Colonic mucosa (tissue), 4 donors: ENCODE results near the gene KIF21A. TPM values are rescaled to one million over a fixed set of nuclear protein-coding genes. Genes with fewer than 3 reads are reported as not detected.

ENCODE experiments used
- DNase-seq: peaks from one replicate; pipeline ENCODE4 v3.0.0-alpha.2; 2020
- H3K27ac ChIP-seq: fragments of 200-600 bp; one replicate; pipeline ENCODE4 v1.8.0; 2021
- H3K27me3 ChIP-seq: fragments of 200-600 bp; one replicate; pipeline ENCODE4 v1.8.0; 2021
- H3K36me3 ChIP-seq: fragments of 200-600 bp; one replicate; pipeline ENCODE4 v1.8.0; 2021
- H3K4me1 ChIP-seq: fragments of 200-600 bp; one replicate; pipeline ENCODE4 v1.8.0; 2021; ENCODE audit warnings: mild to moderate bottlenecking
- H3K4me3 ChIP-seq: fragments of 200-600 bp; one replicate; pipeline ENCODE4 v1.8.0; 2021
- H3K9ac ChIP-seq, 2 donors: one replicate each; pipeline ENCODE4 v1.7.0; 2013; ENCODE audit warnings: control low read depth in 2 of 2, low read depth in 2 of 2, low read length in 2 of 2
- H3K9me3 ChIP-seq: fragments of 200-600 bp; one replicate; pipeline ENCODE4 v1.8.0; 2021
- CTCF ChIP-seq: fragments of 200-600 bp; IDR thresholded peaks from one replicate; pipeline ENCODE4 v1.8.0; 2022; ENCODE audit warnings: antibody characterized with exemption, mild to moderate bottlenecking
- intact Hi-C: fragments of 100-400 bp; cut with DNase I; formaldehyde crosslinking; loops from one replicate; pipeline ENCODE4 v1.14.1; 2022
- total RNA-seq, 2 donors: library from RNA; stranded (reverse); fragmentation: NEBNext Ultra II Directional in 1 of 2; extraction: Animal tissue kit (Norgen Biotek cat#: 25700) in 1 of 2; gene quantifications; one replicate each; pipeline ENCODE4 v1.2.1, GENCODE V29; 2021
- donor health status: healthy.
- donor health status: DM: no; HTN: no; CAD: no.
- donor health status: DM: no; HTN: no; CAD: no.

KIF21A gene
- total RNA-seq, 2 donors from 2014 or later, result 24.6 to 31.0 TPM

- Histone ChIP-seq H3K27ac (no peak overlapping the region), H3K27me3 (no peaks in the 10 kb centered on the region), H3K36me3 (no peaks in the 10 kb centered on the region), H3K9me3 (no peaks in the 10 kb centered on the region), H3K4me1 (no peaks in the 10 kb centered on the region), H3K9ac (no peak overlapping the region), H3K4me3 (no peak overlapping the region)
- intact Hi-C loops, result no loop called here
- TF ChIP-seq CTCF, result no peak
- DNase-seq, result no peak
Observed at GRCh38 chr12:39327510-39327909, 115.4 kb downstream of the KIF21A start.

- intact Hi-C loops, result loop anchor here (10.0 kb wide), 1 partner anchor 376 kb away; no protein-coding TSS in a partner anchor
- no peaks in the 10 kb centered on the region for H3K9me3 ChIP-seq
- no peaks in the 10 kb centered on the region for H3K36me3 ChIP-seq
- H3K9ac ChIP-seq, result no peak overlapping the region
- DNase-seq, result no peak
- H3K4me3 ChIP-seq, result no peak overlapping the region
- no peaks in the 10 kb centered on the region for H3K27me3 ChIP-seq
- no peak for TF ChIP-seq CTCF
- no peak overlapping the region for H3K27ac ChIP-seq
- no peaks in the 10 kb centered on the region for H3K4me1 ChIP-seq
Observed at GRCh38 chr12:39319180-39319579, 123.7 kb downstream of the KIF21A start.

GRCh38 chr12:39314547-39314946 lies 128.4 kb downstream of the KIF21A start:
- H3K9me3 ChIP-seq, result no peaks in the 10 kb centered on the region
- no peak for TF ChIP-seq CTCF
- H3K27ac ChIP-seq, result no peak overlapping the region
- intact Hi-C loops, result loop anchor here (10.0 kb wide), 1 partner anchor 380 kb away; no protein-coding TSS in a partner anchor
- no peaks in the 10 kb centered on the region for H3K36me3 ChIP-seq
- H3K9ac ChIP-seq, result no peak overlapping the region
- H3K27me3 ChIP-seq, result no peaks in the 10 kb centered on the region
- no peak overlapping the region for H3K4me3 ChIP-seq
- H3K4me1 ChIP-seq, result no peaks in the 10 kb centered on the region
- DNase-seq, result no peak

- no peak overlapping the region for H3K27ac ChIP-seq
- no peaks in the 10 kb centered on the region for H3K9me3 ChIP-seq
- no peaks in the 10 kb centered on the region for H3K4me1 ChIP-seq
- no peaks in the 10 kb centered on the region for H3K36me3 ChIP-seq
- H3K27me3 ChIP-seq, result no peaks in the 10 kb centered on the region
- H3K9ac ChIP-seq, result no peak overlapping the region
- intact Hi-C loops, result no loop called here
- DNase-seq, result no peak
- no peak for TF ChIP-seq CTCF
- H3K4me3 ChIP-seq, result no peak overlapping the region
Observed at GRCh38 chr12:39309516-39309915, 133.4 kb downstream of the KIF21A start.

GRCh38 chr12:39301422-39301821 lies 141.5 kb downstream of the KIF21A start:
- DNase-seq, result no peak
- intact Hi-C loops, result no loop called here
- no peaks in the 10 kb centered on the region for H3K27me3 ChIP-seq
- H3K9me3 ChIP-seq, result no peaks in the 10 kb centered on the region
- TF ChIP-seq CTCF, result no peak
- H3K4me1 ChIP-seq, result no peaks in the 10 kb centered on the region
- no peak overlapping the region for H3K4me3 ChIP-seq
- H3K36me3 ChIP-seq, result no peaks in the 10 kb centered on the region
- no peak overlapping the region for H3K9ac ChIP-seq
- no peak overlapping the region for H3K27ac ChIP-seq

GRCh38 chr12:39300799-39301198 lies 142.1 kb downstream of the KIF21A start:
- no peak for TF ChIP-seq CTCF
- Histone ChIP-seq H3K36me3 (no peaks in the 10 kb centered on the region), H3K27me3 (no peaks in the 10 kb centered on the region), H3K4me3 (no peak overlapping the region), H3K9me3 (no peaks in the 10 kb centered on the region), H3K4me1 (no peaks in the 10 kb centered on the region), H3K27ac (no peak overlapping the region), H3K9ac (no peak overlapping the region)
- no peak for DNase-seq
- intact Hi-C loops, result no loop called here
